Keratinocyte (primary cell): ENCODE data around the gene CD180. TPM values are rescaled to one million over a fixed set of nuclear protein-coding genes. Genes with fewer than 3 reads are reported as not detected.

Source experiments
- DNase-seq: peaks from one replicate; pipeline ENCODE4 v3.0.0-alpha.2; 2011; ENCODE audit warnings: low read depth, missing footprints, low spot score
- FAIRE-seq: peaks from 2 replicates; lab custom pipeline; 2011; peaks lifted over from hg19 to GRCh38; lab: Jason Lieb, UNC
- H2AFZ ChIP-seq: 2 replicates; pipeline ENCODE4 v1.6.0; 2012; ENCODE audit warnings: low read length, control low read depth, inconsistent platforms; ENCODE audit not compliant: control insufficient read depth
- H3K27ac ChIP-seq: 2 replicates; pipeline ENCODE4 v1.5.1; 2011; ENCODE audit warnings: low read length; ENCODE audit not compliant: control insufficient read depth, insufficient read depth
- H3K27me3 ChIP-seq: 3 replicates; pipeline ENCODE4 v1.6.0; 2011; ENCODE audit warnings: low read length; ENCODE audit not compliant: control insufficient read depth, insufficient read depth; ENCODE audit errors: extremely low read depth
- H3K36me3 ChIP-seq, 2 experiments: 2 replicates in 1 of 2; 3 replicates in 1 of 2; pipeline ENCODE4 v1.5.1; 2011; ENCODE audit warnings: low read length in 2 of 2, mild to moderate bottlenecking in 1 of 2; ENCODE audit not compliant: control insufficient read depth in 2 of 2, insufficient read depth in 2 of 2; ENCODE audit errors: extremely low read depth in 1 of 2
- H3K4me1 ChIP-seq: 3 replicates; pipeline ENCODE4 v1.5.1; 2011; ENCODE audit warnings: low read length; ENCODE audit not compliant: control insufficient read depth, insufficient read depth; ENCODE audit errors: extremely low read depth
- H3K4me2 ChIP-seq: 3 replicates; pipeline ENCODE4 v1.6.0; 2011; ENCODE audit warnings: low read depth, low read length; ENCODE audit not compliant: control insufficient read depth, insufficient read depth; ENCODE audit errors: extremely low read depth
- H3K4me3 ChIP-seq, 3 experiments: fragments of 200-600 bp in 1 of 3; sonication (generic) in 1 of 3; 2 replicates in 2 of 3; 3 replicates in 1 of 3; pipeline ENCODE4 v1.5.1; 2011 to 2016; ENCODE audit warnings: low read length in 3 of 3, mild to moderate bottlenecking in 3 of 3, control low read depth in 2 of 3, inconsistent platforms in 1 of 3, low read depth in 1 of 3, mixed read lengths in 1 of 3, mixed run types in 1 of 3, moderate library complexity in 1 of 3; ENCODE audit not compliant: control insufficient read depth in 2 of 3, insufficient read depth in 2 of 3; ENCODE audit errors: extremely low read depth in 1 of 3
- H3K79me2 ChIP-seq: 2 replicates; pipeline ENCODE4 v1.6.0; 2012; ENCODE audit warnings: low read length; ENCODE audit not compliant: control insufficient read depth, insufficient read depth
- H3K9ac ChIP-seq: 3 replicates; pipeline ENCODE4 v1.6.0; 2011; ENCODE audit warnings: low read length; ENCODE audit not compliant: control insufficient read depth, insufficient read depth; ENCODE audit errors: extremely low read depth
- H3K9me1 ChIP-seq: 3 replicates; pipeline ENCODE4 v1.6.0; 2011; ENCODE audit warnings: low read length; ENCODE audit not compliant: control insufficient read depth, insufficient read depth; ENCODE audit errors: extremely low read depth
- H3K9me3 ChIP-seq: 2 replicates; pipeline ENCODE4 v1.5.1; 2012; ENCODE audit warnings: low read depth, low read length; ENCODE audit not compliant: control insufficient read depth
- H4K20me1 ChIP-seq: 3 replicates; pipeline ENCODE4 v1.6.0; 2011; ENCODE audit warnings: low read length; ENCODE audit not compliant: control insufficient read depth, insufficient read depth; ENCODE audit errors: extremely low read depth
- EZH2 ChIP-seq: IDR thresholded peaks from one replicate; pipeline ENCODE4 v1.6.1; 2012; ENCODE audit warnings: inconsistent platforms, mild to moderate bottlenecking, low read length, moderate library complexity
- dilution Hi-C: fragments of 300-500 bp; cut with MboI; formaldehyde crosslinking; loops from one replicate; pipeline ENCODE4 v1.7.0; 2020; ENCODE audit warnings: low sequenced_read_pairs; ENCODE audit not compliant: extremely low pct_ligation_motif_present
- polyA plus RNA-seq, 5 experiments: library from polyadenylated mRNA; depleted of rRNA in 3 of 5; stranded (reverse) in 3 of 5; stranded (forward) in 1 of 5; unstranded in 1 of 5; fragments of >200 nt; gene quantifications; 1 replicate in 1 of 5; 2 replicates in 3 of 5; 3 replicates in 1 of 5; pipeline versions ENCODE4 v1.2.1 to v1.2.3, GENCODE V29; 2011 to 2012; ENCODE audit warnings: missing spikeins in 2 of 5, low read depth in 1 of 5, low replicate concordance in 1 of 5
- TF ChIP-seq, protein P1 (sequence below), 3 experiments: IDR thresholded peaks in 1 of 3; conservative IDR thresholded peaks in 1 of 3; optimal IDR thresholded peaks in 1 of 3; 2 replicates in 2 of 3; 3 replicates in 1 of 3; pipeline versions ENCODE3 to v1.5.1; 2011; ENCODE audit warnings: low read length in 3 of 3, mild to moderate bottlenecking in 3 of 3, moderate library complexity in 2 of 3, control low read depth in 1 of 3, inconsistent platforms in 1 of 3; ENCODE audit not compliant: insufficient read depth in 2 of 3; ENCODE audit errors: extremely low read depth in 1 of 3

The CD180 gene
- polyA plus RNA-seq, 1 donor (not counting 4 experiments of a cell fraction or from before 2014, with no cell fraction given) = not detected

- no peaks in the 10 kb centered on the region for H3K79me2 ChIP-seq
- H3K9ac ChIP-seq = no peak overlapping the region
- peaks cover 3% of the 10 kb centered on the region for H3K4me1 ChIP-seq
- no peak for TF ChIP-seq EZH2
- TF ChIP-seq, protein P1, sequence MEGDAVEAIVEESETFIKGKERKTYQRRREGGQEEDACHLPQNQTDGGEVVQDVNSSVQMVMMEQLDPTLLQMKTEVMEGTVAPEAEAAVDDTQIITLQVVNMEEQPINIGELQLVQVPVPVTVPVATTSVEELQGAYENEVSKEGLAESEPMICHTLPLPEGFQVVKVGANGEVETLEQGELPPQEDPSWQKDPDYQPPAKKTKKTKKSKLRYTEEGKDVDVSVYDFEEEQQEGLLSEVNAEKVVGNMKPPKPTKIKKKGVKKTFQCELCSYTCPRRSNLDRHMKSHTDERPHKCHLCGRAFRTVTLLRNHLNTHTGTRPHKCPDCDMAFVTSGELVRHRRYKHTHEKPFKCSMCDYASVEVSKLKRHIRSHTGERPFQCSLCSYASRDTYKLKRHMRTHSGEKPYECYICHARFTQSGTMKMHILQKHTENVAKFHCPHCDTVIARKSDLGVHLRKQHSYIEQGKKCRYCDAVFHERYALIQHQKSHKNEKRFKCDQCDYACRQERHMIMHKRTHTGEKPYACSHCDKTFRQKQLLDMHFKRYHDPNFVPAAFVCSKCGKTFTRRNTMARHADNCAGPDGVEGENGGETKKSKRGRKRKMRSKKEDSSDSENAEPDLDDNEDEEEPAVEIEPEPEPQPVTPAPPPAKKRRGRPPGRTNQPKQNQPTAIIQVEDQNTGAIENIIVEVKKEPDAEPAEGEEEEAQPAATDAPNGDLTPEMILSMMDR (optimal IDR thresholded peaks at IDR 0.05 in 1 of 3, IDR thresholded peaks at IDR 0.05 in 1 of 3, conservative IDR thresholded peaks at IDR 0.05 in 1 of 3; ENCODE audit: extremely low read depth in 1 of 3, insufficient read depth in 2 of 3, low read length in 3 of 3) = no peak
- no peaks in the 10 kb centered on the region for H3K9me3 ChIP-seq
- no peaks in the 10 kb centered on the region for H4K20me1 ChIP-seq
- H2AFZ ChIP-seq = no peak overlapping the region
- H3K4me3 ChIP-seq = no peak overlapping the region
- no peaks in the 10 kb centered on the region for H3K27me3 ChIP-seq
- no peaks in the 10 kb centered on the region for H3K9me1 ChIP-seq
- H3K36me3 ChIP-seq = no peaks in the 10 kb centered on the region
- FAIRE-seq = no peak
- dilution Hi-C loops = no loop called here
- H3K4me2 ChIP-seq = no peak overlapping the region
- no peak overlapping the region for H3K27ac ChIP-seq
- DNase-seq = no peak
Measured at GRCh38 chr5:67235399-67236110, 39.0 kb upstream of the CD180 start.

DNA sequence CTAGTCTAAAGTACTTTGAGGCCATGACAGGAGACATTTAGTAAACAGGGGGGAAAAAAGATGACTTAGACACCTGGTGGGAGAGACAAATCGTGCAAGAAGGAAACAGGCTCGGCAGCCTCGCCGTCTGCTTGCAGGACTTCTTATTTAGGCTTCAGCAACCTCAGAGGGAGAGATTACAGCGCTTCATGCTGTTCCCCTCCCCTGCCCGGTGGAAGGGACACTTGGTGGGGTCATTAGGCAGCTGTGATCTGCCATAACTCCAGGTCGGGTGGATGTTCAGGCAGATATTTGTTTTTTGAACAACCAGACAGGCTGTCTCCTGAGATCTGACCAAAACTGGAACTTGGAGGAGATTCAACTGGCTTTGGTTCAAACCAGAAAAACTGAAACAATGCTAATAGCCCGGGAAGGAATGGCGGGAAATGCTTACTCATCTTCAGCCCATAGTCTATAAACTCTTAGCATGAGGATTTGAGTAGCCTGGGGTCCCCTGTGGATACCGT, 38.1 kb upstream of the CD180 start:
- H3K4me3 ChIP-seq = no peak overlapping the region
- no peak overlapping the region for H3K9ac ChIP-seq
- peak overlapping the region; percentile 52 for H2AFZ ChIP-seq
- dilution Hi-C loops = no loop called here
- no peaks in the 10 kb centered on the region for H3K36me3 ChIP-seq
- H3K9me3 ChIP-seq = no peaks in the 10 kb centered on the region
- no peaks in the 10 kb centered on the region for H3K79me2 ChIP-seq
- no peak for TF ChIP-seq EZH2
- TF ChIP-seq, protein P1 (optimal IDR thresholded peaks at IDR 0.05 in 1 of 3, IDR thresholded peaks at IDR 0.05 in 1 of 3, conservative IDR thresholded peaks at IDR 0.05 in 1 of 3; ENCODE audit: extremely low read depth in 1 of 3, insufficient read depth in 2 of 3, low read length in 3 of 3) = no peak
- H3K9me1 ChIP-seq = no peaks in the 10 kb centered on the region
- peaks cover 3% of the 10 kb centered on the region for H3K4me1 ChIP-seq
- no peaks in the 10 kb centered on the region for H3K27me3 ChIP-seq
- no peak overlapping the region for H3K4me2 ChIP-seq
- no peak for DNase-seq
- no peak overlapping the region for H3K27ac ChIP-seq
- H4K20me1 ChIP-seq = no peaks in the 10 kb centered on the region
- peak; percentile 5 for FAIRE-seq
